UCSD-AML1 (cell line): ENCODE measurements around the gene PDSS2.
"Not testable (repeated sequence)": the region's sequence is repeated elsewhere in the genome, so short reads cannot be mapped to it uniquely, and the experiment has no call there.

Source experiments
- DNase-seq: peaks from one replicate; lab custom pipeline; 2025; ENCODE audit not compliant: unreplicated experiment; lab: John Stamatoyannopoulos, UW

PDSS2 gene

GRCh38 chr6:107475360-107475759 is 16.0 kb upstream of the PDSS2 start:
- not testable (repeated sequence) for DNase-seq

GRCh38 chr6:107473660-107474059 is 14.3 kb upstream of the PDSS2 start:
- DNase-seq, result no peak

GRCh38 chr6:107470364-107470763 is 11.0 kb upstream of the PDSS2 start:
- DNase-seq, result no peak

- no peak for DNase-seq
Observed at GRCh38 chr6:107466062-107466461, 6.7 kb upstream of the PDSS2 start.

- no peak for DNase-seq
Observed at GRCh38 chr6:107460083-107460631, 793 bp upstream of the PDSS2 start.

- DNase-seq, result peak; percentile 47
Observed at GRCh38 chr6:107458672-107459282, 587 bp downstream of the PDSS2 start.

GRCh38 chr6:107448776-107449175 is 10.6 kb downstream of the PDSS2 start:
- no peak for DNase-seq

GRCh38 chr6:107447663-107448216 is 11.6 kb downstream of the PDSS2 start:
- no peak for DNase-seq

GRCh38 chr6:107444277-107444676 is 15.1 kb downstream of the PDSS2 start:
- no peak for DNase-seq

- no peak for DNase-seq
Observed at GRCh38 chr6:107443608-107444267, 15.6 kb downstream of the PDSS2 start.

- DNase-seq, result no peak
Observed at GRCh38 chr6:107442938-107443607, 16.3 kb downstream of the PDSS2 start.

- DNase-seq, result no peak
Observed at GRCh38 chr6:107441682-107442081, 17.7 kb downstream of the PDSS2 start.

GRCh38 chr6:107440936-107441335 is 18.4 kb downstream of the PDSS2 start:
- DNase-seq, result no peak

- no peak for DNase-seq
Observed at GRCh38 chr6:107439406-107439805, 20.0 kb downstream of the PDSS2 start.

GRCh38 chr6:107437691-107438090 is 21.7 kb downstream of the PDSS2 start:
- DNase-seq, result no peak

- no peak for DNase-seq
Observed at GRCh38 chr6:107436881-107437280, 22.5 kb downstream of the PDSS2 start.

GRCh38 chr6:107435798-107436197 is 23.6 kb downstream of the PDSS2 start:
- DNase-seq, result no peak

GRCh38 chr6:107434812-107435211 is 24.6 kb downstream of the PDSS2 start:
- DNase-seq, result no peak

GRCh38 chr6:107425951-107426350 is 33.4 kb downstream of the PDSS2 start:
- DNase-seq, result not testable (repeated sequence)

- no peak for DNase-seq
Observed at GRCh38 chr6:107423474-107423990, 35.8 kb downstream of the PDSS2 start.

GRCh38 chr6:107421696-107422256 is 37.6 kb downstream of the PDSS2 start:
- DNase-seq, result no peak
